ENCODE measurements around the gene SPON1. TPM values are rescaled to one million over a fixed set of nuclear protein-coding genes. Genes with fewer than 3 reads are reported as not detected.

Gene SPON1
- total RNA-seq, 4 donors from 2014 or later = 8.0 to 16.1 (median 11.3) TPM

DNA sequence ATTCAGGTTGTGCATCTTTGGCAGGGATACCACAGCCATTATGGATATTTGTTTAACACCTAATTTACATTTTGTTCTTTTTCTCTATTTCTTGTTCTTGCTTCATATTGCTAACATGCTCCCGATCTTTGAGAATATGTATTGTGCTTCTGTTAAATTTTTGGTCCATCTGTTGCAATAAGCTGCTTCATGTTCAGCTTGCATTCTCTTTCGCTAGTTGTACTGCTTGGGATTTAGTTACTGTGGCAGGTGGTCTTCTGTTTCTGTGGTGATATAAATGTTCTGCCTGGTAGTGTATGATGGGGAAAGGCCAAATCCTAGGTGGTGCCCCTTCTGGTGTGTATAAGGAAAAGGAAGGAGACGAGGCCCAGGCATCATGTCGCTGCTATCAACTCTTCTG, 140.2 kb downstream of the SPON1 start:
- TF ChIP-seq, protein P1, sequence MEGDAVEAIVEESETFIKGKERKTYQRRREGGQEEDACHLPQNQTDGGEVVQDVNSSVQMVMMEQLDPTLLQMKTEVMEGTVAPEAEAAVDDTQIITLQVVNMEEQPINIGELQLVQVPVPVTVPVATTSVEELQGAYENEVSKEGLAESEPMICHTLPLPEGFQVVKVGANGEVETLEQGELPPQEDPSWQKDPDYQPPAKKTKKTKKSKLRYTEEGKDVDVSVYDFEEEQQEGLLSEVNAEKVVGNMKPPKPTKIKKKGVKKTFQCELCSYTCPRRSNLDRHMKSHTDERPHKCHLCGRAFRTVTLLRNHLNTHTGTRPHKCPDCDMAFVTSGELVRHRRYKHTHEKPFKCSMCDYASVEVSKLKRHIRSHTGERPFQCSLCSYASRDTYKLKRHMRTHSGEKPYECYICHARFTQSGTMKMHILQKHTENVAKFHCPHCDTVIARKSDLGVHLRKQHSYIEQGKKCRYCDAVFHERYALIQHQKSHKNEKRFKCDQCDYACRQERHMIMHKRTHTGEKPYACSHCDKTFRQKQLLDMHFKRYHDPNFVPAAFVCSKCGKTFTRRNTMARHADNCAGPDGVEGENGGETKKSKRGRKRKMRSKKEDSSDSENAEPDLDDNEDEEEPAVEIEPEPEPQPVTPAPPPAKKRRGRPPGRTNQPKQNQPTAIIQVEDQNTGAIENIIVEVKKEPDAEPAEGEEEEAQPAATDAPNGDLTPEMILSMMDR (IDR thresholded peaks at IDR 0.05) = no peak
- TF ChIP-seq POLR2A (IDR thresholded peaks at IDR 0.05) (no peak), EP300 (IDR thresholded peaks at IDR 0.05) (no peak), POLR2AphosphoS5 (IDR thresholded peaks at IDR 0.05) (no peak)
- H3K9me3 ChIP-seq = no peaks in the 10 kb centered on the region
- no peaks in the 10 kb centered on the region for H3K27me3 ChIP-seq
- H3K4me3 ChIP-seq = no peak overlapping the region
- DNase-seq (ENCODE audit: low spot score in 2 of 2) = no peak
- no peak overlapping the region for H3K27ac ChIP-seq
- no peaks in the 10 kb centered on the region for H3K4me1 ChIP-seq
- WGBS = 95% methylated on average over 4 of the region's 4 CpGs
- no peaks in the 10 kb centered on the region for H3K36me3 ChIP-seq

DNA sequence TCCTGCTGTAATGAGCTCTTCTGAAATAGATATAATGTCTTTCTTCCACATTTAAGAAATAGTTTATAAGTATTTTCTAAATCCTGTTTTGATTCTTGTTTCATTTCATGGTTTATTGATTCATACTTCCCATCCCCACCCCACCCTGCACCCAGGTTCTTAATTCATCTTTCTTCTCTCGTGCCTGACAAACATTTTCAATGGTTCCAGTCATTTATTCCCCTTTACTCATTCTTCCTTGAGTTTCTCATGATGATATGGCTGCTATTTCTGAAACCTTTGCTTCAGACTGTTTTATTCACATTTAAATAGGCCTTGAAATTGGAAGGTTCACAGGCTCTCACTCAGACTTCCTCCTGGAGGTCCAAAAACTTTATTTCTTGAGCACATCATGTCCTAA, 142.9 kb downstream of the SPON1 start:
- TF ChIP-seq POLR2A (IDR thresholded peaks at IDR 0.05) (no peak), POLR2AphosphoS5 (IDR thresholded peaks at IDR 0.05) (no peak)
- DNase-seq (ENCODE audit: low spot score in 2 of 2) = no peak
- Histone ChIP-seq H3K9me3 (no peaks in the 10 kb centered on the region), H3K4me1 (no peaks in the 10 kb centered on the region), H3K4me3 (no peak overlapping the region), H3K36me3 (no peaks in the 10 kb centered on the region), H3K27ac (no peak overlapping the region), H3K27me3 (no peaks in the 10 kb centered on the region)
- 89% methylated on average over 1 of the region's 1 CpG for WGBS

DNA sequence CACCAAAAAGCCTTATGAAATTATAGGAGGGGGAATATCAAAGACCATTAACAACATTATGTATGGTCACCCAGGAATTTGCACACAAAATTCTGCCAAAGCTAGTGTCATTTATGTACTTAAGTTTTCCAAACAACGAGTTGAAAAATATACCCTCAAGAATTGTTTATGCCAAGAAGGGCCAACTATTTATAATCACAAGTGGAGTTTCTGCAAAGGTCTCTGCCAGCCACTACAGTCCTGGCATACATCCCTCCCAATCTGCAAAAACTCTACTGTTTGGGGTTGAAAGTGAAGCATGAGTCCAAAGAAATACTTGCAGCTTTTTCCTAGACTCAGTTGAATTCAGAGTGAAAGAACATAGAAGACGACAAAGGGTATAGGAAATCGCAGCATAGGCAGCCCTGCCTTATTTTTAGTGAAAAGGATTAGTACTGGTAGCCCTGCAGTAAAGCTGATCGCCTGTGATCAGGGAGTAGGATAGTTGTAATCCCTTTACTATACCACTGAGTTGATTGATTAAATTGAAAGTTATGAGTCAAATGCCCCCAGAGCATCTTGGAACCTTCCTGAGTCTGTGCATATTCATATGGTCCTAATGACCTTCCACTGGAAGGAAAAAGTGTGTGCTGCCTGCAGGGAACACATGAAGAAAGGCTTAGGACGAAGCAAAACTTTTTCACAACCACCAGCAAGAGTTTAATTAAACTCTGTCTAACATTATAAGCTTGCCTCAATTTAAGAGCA, 144.0 kb downstream of the SPON1 start:
- Histone ChIP-seq H3K36me3 (no peaks in the 10 kb centered on the region), H3K9me3 (no peaks in the 10 kb centered on the region), H3K4me1 (no peaks in the 10 kb centered on the region), H3K4me3 (no peak overlapping the region), H3K27ac (no peak overlapping the region), H3K27me3 (no peaks in the 10 kb centered on the region)
- TF ChIP-seq EP300 (IDR thresholded peaks at IDR 0.05) (no peak), POLR2A (IDR thresholded peaks at IDR 0.05) (no peak), POLR2AphosphoS5 (IDR thresholded peaks at IDR 0.05) (no peak)
- TF ChIP-seq, protein P1 (IDR thresholded peaks at IDR 0.05) = no peak
- DNase-seq (ENCODE audit: low spot score in 2 of 2) = no peak
- WGBS = 65% methylated on average over 5 of the region's 5 CpGs

DNA sequence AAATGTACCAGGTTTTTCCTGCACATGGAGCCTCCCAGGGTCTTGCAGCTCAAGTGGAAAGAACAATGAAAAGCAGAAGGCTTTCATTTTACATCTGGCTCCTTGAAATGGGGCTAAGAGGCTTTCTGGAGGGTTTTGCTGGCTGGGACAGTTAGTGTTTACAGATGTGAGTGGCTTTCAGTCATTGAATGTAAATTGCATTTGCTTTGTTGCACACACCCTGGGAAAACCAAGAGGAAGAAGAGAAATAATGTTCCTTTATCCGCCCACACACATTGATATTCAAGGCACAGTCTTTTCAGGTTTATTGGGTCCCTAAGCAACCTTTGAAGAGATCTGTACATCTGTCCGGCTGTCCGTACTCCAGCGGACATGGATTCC, 144.5 kb downstream of the SPON1 start:
- WGBS = 75% methylated on average over 4 of the region's 4 CpGs
- no peak overlapping the region for H3K4me3 ChIP-seq
- no peaks in the 10 kb centered on the region for H3K4me1 ChIP-seq
- H3K36me3 ChIP-seq = no peaks in the 10 kb centered on the region
- TF ChIP-seq POLR2AphosphoS5 (IDR thresholded peaks at IDR 0.05) = no peak
- TF ChIP-seq EP300 (IDR thresholded peaks at IDR 0.05) = no peak
- no peak for TF ChIP-seq POLR2A (IDR thresholded peaks at IDR 0.05)
- TF ChIP-seq, protein P1 (IDR thresholded peaks at IDR 0.05) = no peak
- H3K27me3 ChIP-seq = no peaks in the 10 kb centered on the region
- H3K27ac ChIP-seq = no peak overlapping the region
- no peak for DNase-seq (ENCODE audit: low spot score in 2 of 2)
- no peaks in the 10 kb centered on the region for H3K9me3 ChIP-seq

DNA sequence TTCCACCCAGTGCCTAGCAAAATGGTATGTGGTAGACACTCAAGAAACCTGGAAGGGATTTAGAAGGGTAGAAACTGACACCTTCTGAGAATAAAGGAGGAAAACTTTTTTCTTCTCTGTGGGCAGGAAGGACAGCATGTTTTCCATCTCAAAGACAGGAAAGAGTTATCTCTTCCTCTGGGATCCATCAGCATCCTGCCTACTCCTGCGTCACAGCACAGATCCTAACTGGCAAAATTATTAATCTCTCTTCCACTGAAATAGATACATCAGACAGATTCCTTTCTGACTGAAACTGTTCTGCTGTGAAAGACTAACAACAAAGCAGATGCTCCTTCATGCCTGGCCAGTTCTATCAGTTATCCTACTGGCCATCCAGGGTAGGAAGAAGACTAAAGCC, 147.2 kb downstream of the SPON1 start:
- H3K27me3 ChIP-seq = no peaks in the 10 kb centered on the region
- TF ChIP-seq POLR2AphosphoS5 (IDR thresholded peaks at IDR 0.05) = no peak
- TF ChIP-seq, protein P1 (IDR thresholded peaks at IDR 0.05) = no peak
- no peak for TF ChIP-seq POLR2A (IDR thresholded peaks at IDR 0.05)
- TF ChIP-seq EP300 (IDR thresholded peaks at IDR 0.05) = no peak
- no peak for DNase-seq (ENCODE audit: low spot score in 2 of 2)
- no peaks in the 10 kb centered on the region for H3K4me1 ChIP-seq
- no peak overlapping the region for H3K4me3 ChIP-seq
- H3K27ac ChIP-seq = no peak overlapping the region
- no peaks in the 10 kb centered on the region for H3K36me3 ChIP-seq
- 75% methylated on average over 1 of the region's 1 CpG for WGBS
- no peaks in the 10 kb centered on the region for H3K9me3 ChIP-seq

Measured in suprapubic skin (tissue), 4 donors.